GM10248 (cell line): ENCODE results near the gene FBXO24.
"Not testable (repeated sequence)": the region's sequence is repeated elsewhere in the genome, so short reads cannot be mapped to it uniquely, and the experiment has no call there.

ENCODE experiments used
- CTCF ChIA-PET: fragments of 300-600 bp; sonication (Branson Sonifier 250); formaldehyde crosslinking; extraction: SDS; loops from one replicate; lab custom pipeline; 2021; ENCODE audit warnings: antibody characterized with exemption; lab: Yijun Ruan, JAX
- POLR2A ChIA-PET: fragments of 350-650 bp; sonication (Branson Sonifier 250); formaldehyde crosslinking; extraction: SDS; loops from one replicate; lab custom pipeline; 2020; ENCODE audit warnings: antibody characterized with exemption; lab: Yijun Ruan, JAX
- DNase-seq: peaks from one replicate; pipeline ENCODE4 v3.0.0; 2012; ENCODE audit errors: extremely low spot score
- CTCF ChIP-seq: IDR thresholded peaks from 2 replicates; pipeline ENCODE4 v1.5.1; 2012; ENCODE audit warnings: mild to moderate bottlenecking, low read depth; ENCODE audit errors: extremely low read depth, missing control alignments, control extremely low read depth

FBXO24 gene

GRCh38 chr7:100540073-100540723, 45.9 kb upstream of the FBXO24 start:
- POLR2A ChIA-PET, result no interaction called here
- TF ChIP-seq CTCF, result no peak
- CTCF ChIA-PET, result interaction anchor here (0.9 to 3.4 kb wide), 2 partner anchors 9 to 35 kb away, joined by 3 to 14 read pairs; no protein-coding TSS in a partner anchor
- DNase-seq, result no peak

- POLR2A ChIA-PET, DNase-seq: not testable (repeated sequence)
- CTCF ChIA-PET, result interaction anchor here (0.9 to 16.2 kb wide), 4 partner anchors 14 to 72 kb away, joined by 3 to 288 read pairs (median 5); no protein-coding TSS in a partner anchor
Observed at GRCh38 chr7:100541309-100541708, 44.8 kb upstream of the FBXO24 start.

GRCh38 chr7:100543586-100543985, 42.5 kb upstream of the FBXO24 start:
- ChIA-PET POLR2A (no interaction called here), CTCF (interaction anchor here (1.1 to 16.2 kb wide), 5 partner anchors 10 to 74 kb away, joined by 3 to 288 read pairs (median 5); partner anchors contain the start of gene FBXO24)
- no peak for TF ChIP-seq CTCF
- no peak for DNase-seq

- no peak for TF ChIP-seq CTCF
- POLR2A ChIA-PET, result interaction anchor here (0.6 kb wide), 1 partner anchor 302 kb away, joined by 3 read pairs; no protein-coding TSS in a partner anchor
- DNase-seq, result no peak
- CTCF ChIA-PET, result interaction anchor here (0.9 to 16.2 kb wide), 7 partner anchors 11 to 75 kb away, joined by 3 to 288 read pairs (median 3); no protein-coding TSS in a partner anchor
Observed at GRCh38 chr7:100544386-100544785, 41.7 kb upstream of the FBXO24 start.

GRCh38 chr7:100544967-100545359, 41.2 kb upstream of the FBXO24 start:
- POLR2A ChIA-PET, result interaction anchor here (1.0 to 1.1 kb wide), 2 partner anchors 10 to 66 kb away, joined by 3 to 6 read pairs; partner anchors contain the start of gene TSC22D4
- CTCF ChIA-PET, result interaction anchor here (0.6 to 16.2 kb wide), 9 partner anchors 11 to 161 kb away, joined by 3 to 288 read pairs (median 3); partner anchors contain the start of genes FBXO24 and POP7
- no peak for DNase-seq
- TF ChIP-seq CTCF, result no peak

- POLR2A ChIA-PET, result interaction anchor here (1.0 to 1.1 kb wide), 2 partner anchors 9 to 66 kb away, joined by 3 to 6 read pairs; partner anchors contain the start of gene TSC22D4
- DNase-seq, result peak; percentile 61
- CTCF ChIA-PET, result interaction anchor here (0.6 to 16.2 kb wide), 8 partner anchors 10 to 160 kb away, joined by 3 to 288 read pairs (median 3); partner anchors contain the start of genes FBXO24 and POP7
- TF ChIP-seq CTCF, result no peak
Observed at GRCh38 chr7:100545360-100546128, 40.6 kb upstream of the FBXO24 start.
